Keratinocyte (primary cell): ENCODE measurements around the gene ASAP3. TPM values are rescaled to one million over a fixed set of nuclear protein-coding genes. Genes with fewer than 3 reads are reported as not detected.

Experiments used
- DNase-seq: peaks from one replicate; pipeline ENCODE4 v3.0.0-alpha.2; 2011; ENCODE audit warnings: low read depth, missing footprints, low spot score
- FAIRE-seq: peaks from 2 replicates; lab custom pipeline; 2011; peaks lifted over from hg19 to GRCh38; lab: Jason Lieb, UNC
- H2AFZ ChIP-seq: 2 replicates; pipeline ENCODE4 v1.6.0; 2012; ENCODE audit warnings: low read length, control low read depth, inconsistent platforms; ENCODE audit not compliant: control insufficient read depth
- H3K27ac ChIP-seq: 2 replicates; pipeline ENCODE4 v1.5.1; 2011; ENCODE audit warnings: low read length; ENCODE audit not compliant: control insufficient read depth, insufficient read depth
- H3K27me3 ChIP-seq: 3 replicates; pipeline ENCODE4 v1.6.0; 2011; ENCODE audit warnings: low read length; ENCODE audit not compliant: control insufficient read depth, insufficient read depth; ENCODE audit errors: extremely low read depth
- H3K36me3 ChIP-seq, 2 experiments: 2 replicates in 1 of 2; 3 replicates in 1 of 2; pipeline ENCODE4 v1.5.1; 2011; ENCODE audit warnings: low read length in 2 of 2, mild to moderate bottlenecking in 1 of 2; ENCODE audit not compliant: control insufficient read depth in 2 of 2, insufficient read depth in 2 of 2; ENCODE audit errors: extremely low read depth in 1 of 2
- H3K4me1 ChIP-seq: 3 replicates; pipeline ENCODE4 v1.5.1; 2011; ENCODE audit warnings: low read length; ENCODE audit not compliant: control insufficient read depth, insufficient read depth; ENCODE audit errors: extremely low read depth
- H3K4me2 ChIP-seq: 3 replicates; pipeline ENCODE4 v1.6.0; 2011; ENCODE audit warnings: low read depth, low read length; ENCODE audit not compliant: control insufficient read depth, insufficient read depth; ENCODE audit errors: extremely low read depth
- H3K4me3 ChIP-seq, 3 experiments: fragments of 200-600 bp in 1 of 3; sonication (generic) in 1 of 3; 2 replicates in 2 of 3; 3 replicates in 1 of 3; pipeline ENCODE4 v1.5.1; 2011 to 2016; ENCODE audit warnings: low read length in 3 of 3, mild to moderate bottlenecking in 3 of 3, control low read depth in 2 of 3, inconsistent platforms in 1 of 3, low read depth in 1 of 3, mixed read lengths in 1 of 3, mixed run types in 1 of 3, moderate library complexity in 1 of 3; ENCODE audit not compliant: control insufficient read depth in 2 of 3, insufficient read depth in 2 of 3; ENCODE audit errors: extremely low read depth in 1 of 3
- H3K79me2 ChIP-seq: 2 replicates; pipeline ENCODE4 v1.6.0; 2012; ENCODE audit warnings: low read length; ENCODE audit not compliant: control insufficient read depth, insufficient read depth
- H3K9ac ChIP-seq: 3 replicates; pipeline ENCODE4 v1.6.0; 2011; ENCODE audit warnings: low read length; ENCODE audit not compliant: control insufficient read depth, insufficient read depth; ENCODE audit errors: extremely low read depth
- H3K9me1 ChIP-seq: 3 replicates; pipeline ENCODE4 v1.6.0; 2011; ENCODE audit warnings: low read length; ENCODE audit not compliant: control insufficient read depth, insufficient read depth; ENCODE audit errors: extremely low read depth
- H3K9me3 ChIP-seq: 2 replicates; pipeline ENCODE4 v1.5.1; 2012; ENCODE audit warnings: low read depth, low read length; ENCODE audit not compliant: control insufficient read depth
- H4K20me1 ChIP-seq: 3 replicates; pipeline ENCODE4 v1.6.0; 2011; ENCODE audit warnings: low read length; ENCODE audit not compliant: control insufficient read depth, insufficient read depth; ENCODE audit errors: extremely low read depth
- CTCF ChIP-seq, 3 experiments: IDR thresholded peaks in 1 of 3; conservative IDR thresholded peaks in 1 of 3; optimal IDR thresholded peaks in 1 of 3; 2 replicates in 2 of 3; 3 replicates in 1 of 3; pipeline versions ENCODE3 to v1.5.1; 2011; ENCODE audit warnings: low read length in 3 of 3, mild to moderate bottlenecking in 3 of 3, moderate library complexity in 2 of 3, control low read depth in 1 of 3, inconsistent platforms in 1 of 3; ENCODE audit not compliant: insufficient read depth in 2 of 3; ENCODE audit errors: extremely low read depth in 1 of 3
- EZH2 ChIP-seq: IDR thresholded peaks from one replicate; pipeline ENCODE4 v1.6.1; 2012; ENCODE audit warnings: inconsistent platforms, mild to moderate bottlenecking, low read length, moderate library complexity
- dilution Hi-C: fragments of 300-500 bp; cut with MboI; formaldehyde crosslinking; loops from one replicate; pipeline ENCODE4 v1.7.0; 2020; ENCODE audit warnings: low sequenced_read_pairs; ENCODE audit not compliant: extremely low pct_ligation_motif_present
- polyA plus RNA-seq, 5 experiments: library from polyadenylated mRNA; depleted of rRNA in 3 of 5; stranded (reverse) in 3 of 5; stranded (forward) in 1 of 5; unstranded in 1 of 5; fragments of >200 nt; gene quantifications; 1 replicate in 1 of 5; 2 replicates in 3 of 5; 3 replicates in 1 of 5; pipeline versions ENCODE4 v1.2.1 to v1.2.3, GENCODE V29; 2011 to 2012; ENCODE audit warnings: missing spikeins in 2 of 5, low read depth in 1 of 5, low replicate concordance in 1 of 5

Gene ASAP3
- polyA plus RNA-seq, 1 donor (not counting 4 experiments of a cell fraction or from before 2014, with no cell fraction given), result 11.4 TPM

GRCh38 chr1:23421753-23422240, 62.2 kb downstream of the ASAP3 start:
- FAIRE-seq (peak; percentile 48), DNase-seq (no peak)
- Histone ChIP-seq H4K20me1 (no peaks in the 10 kb centered on the region), H3K36me3 (no peaks in the 10 kb centered on the region), H3K9me1 (peaks cover 3% of the 10 kb centered on the region), H3K4me3 (no peak overlapping the region), H3K27me3 (peaks cover 23% of the 10 kb centered on the region), H3K9me3 (no peaks in the 10 kb centered on the region), H3K79me2 (no peaks in the 10 kb centered on the region), H3K27ac (no peak overlapping the region), H2AFZ (peak overlapping the region; percentile 73), H3K9ac (no peak overlapping the region), H3K4me2 (peak overlapping the region; percentile 51), H3K4me1 (peaks cover 22% of the 10 kb centered on the region)
- dilution Hi-C loops, result loop anchor here (10.0 kb wide), 1 partner anchor 87 kb away; no protein-coding TSS in a partner anchor
- TF ChIP-seq CTCF (optimal IDR thresholded peaks at IDR 0.05 in 1 of 3, IDR thresholded peaks at IDR 0.05 in 1 of 3, conservative IDR thresholded peaks at IDR 0.05 in 1 of 3; ENCODE audit: extremely low read depth in 1 of 3, insufficient read depth in 2 of 3, low read length in 3 of 3) (peak in 1 of 3 experiments; percentile 12), EZH2 (no peak)

GRCh38 chr1:23421343-23421742, 62.6 kb downstream of the ASAP3 start:
- DNase-seq (no peak), FAIRE-seq (no peak)
- no peaks in the 10 kb centered on the region for H4K20me1 ChIP-seq
- H3K36me3 ChIP-seq, result no peaks in the 10 kb centered on the region
- peaks cover 3% of the 10 kb centered on the region for H3K9me1 ChIP-seq
- dilution Hi-C loops, result loop anchor here (10.0 kb wide), 1 partner anchor 87 kb away; no protein-coding TSS in a partner anchor
- no peaks in the 10 kb centered on the region for H3K9me3 ChIP-seq
- H2AFZ ChIP-seq, result no peak overlapping the region
- peaks cover 22% of the 10 kb centered on the region for H3K4me1 ChIP-seq
- TF ChIP-seq EZH2 (no peak), CTCF (optimal IDR thresholded peaks at IDR 0.05 in 1 of 3, IDR thresholded peaks at IDR 0.05 in 1 of 3, conservative IDR thresholded peaks at IDR 0.05 in 1 of 3; ENCODE audit: extremely low read depth in 1 of 3, insufficient read depth in 2 of 3, low read length in 3 of 3) (no peak)
- H3K79me2 ChIP-seq, result no peaks in the 10 kb centered on the region
- no peak overlapping the region for H3K4me3 ChIP-seq
- H3K27me3 ChIP-seq, result peaks cover 23% of the 10 kb centered on the region
- no peak overlapping the region for H3K27ac ChIP-seq
- no peak overlapping the region for H3K4me2 ChIP-seq
- no peak overlapping the region for H3K9ac ChIP-seq
